NB4 (cell line): ENCODE measurements around the gene GPR89B.
"Not testable (repeated sequence)": the region's sequence is repeated elsewhere in the genome, so short reads cannot be mapped to it uniquely, and the experiment has no call there.

Experiments used
- POLR2A ChIP-seq: IDR thresholded peaks from 2 replicates; pipeline ENCODE4 v1.6.1; 2011; ENCODE audit warnings: mild to moderate bottlenecking; ENCODE audit not compliant: insufficient read length; ENCODE audit errors: extremely low read depth
- TF ChIP-seq, protein P1 (sequence below): IDR thresholded peaks from one replicate; pipeline ENCODE4 v1.5.1; 2012; ENCODE audit warnings: low read depth, low read length

DNA sequence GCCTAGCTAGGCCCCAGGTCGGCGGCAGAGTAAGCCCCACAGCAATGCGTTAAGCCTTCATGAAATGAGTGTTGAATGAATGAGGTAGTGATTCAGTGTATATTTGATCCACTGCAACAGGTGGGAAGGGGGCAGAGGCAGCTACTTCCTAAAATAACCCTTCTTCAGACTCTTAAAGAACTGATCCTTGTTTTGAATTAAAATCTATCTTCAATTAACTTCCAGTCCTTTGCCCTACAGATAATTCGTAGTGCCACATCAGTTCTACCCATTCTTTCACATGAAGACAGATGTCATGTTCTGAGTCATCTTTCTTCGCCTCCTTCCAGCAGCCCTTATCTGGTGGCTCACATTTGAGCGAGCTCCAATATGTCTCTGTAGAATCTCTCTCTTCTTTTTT, 1.0 kb upstream of the GPR89B start:
- TF ChIP-seq, protein P1, sequence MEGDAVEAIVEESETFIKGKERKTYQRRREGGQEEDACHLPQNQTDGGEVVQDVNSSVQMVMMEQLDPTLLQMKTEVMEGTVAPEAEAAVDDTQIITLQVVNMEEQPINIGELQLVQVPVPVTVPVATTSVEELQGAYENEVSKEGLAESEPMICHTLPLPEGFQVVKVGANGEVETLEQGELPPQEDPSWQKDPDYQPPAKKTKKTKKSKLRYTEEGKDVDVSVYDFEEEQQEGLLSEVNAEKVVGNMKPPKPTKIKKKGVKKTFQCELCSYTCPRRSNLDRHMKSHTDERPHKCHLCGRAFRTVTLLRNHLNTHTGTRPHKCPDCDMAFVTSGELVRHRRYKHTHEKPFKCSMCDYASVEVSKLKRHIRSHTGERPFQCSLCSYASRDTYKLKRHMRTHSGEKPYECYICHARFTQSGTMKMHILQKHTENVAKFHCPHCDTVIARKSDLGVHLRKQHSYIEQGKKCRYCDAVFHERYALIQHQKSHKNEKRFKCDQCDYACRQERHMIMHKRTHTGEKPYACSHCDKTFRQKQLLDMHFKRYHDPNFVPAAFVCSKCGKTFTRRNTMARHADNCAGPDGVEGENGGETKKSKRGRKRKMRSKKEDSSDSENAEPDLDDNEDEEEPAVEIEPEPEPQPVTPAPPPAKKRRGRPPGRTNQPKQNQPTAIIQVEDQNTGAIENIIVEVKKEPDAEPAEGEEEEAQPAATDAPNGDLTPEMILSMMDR: not testable (repeated sequence)
- TF ChIP-seq POLR2A: not testable (repeated sequence)
